LNCAP (cell line): ENCODE data around the gene NDUFS1.

Source experiments
- CTCF ChIP-seq: fragments of 450-650 bp; IDR thresholded peaks from 2 replicates; pipeline ENCODE4 v1.5.1; 2017; ENCODE audit warnings: mild to moderate bottlenecking

NDUFS1 gene

GRCh38 chr2:206164261-206164862 is 5.1 kb upstream of the NDUFS1 start:
- TF ChIP-seq CTCF = peak; percentile 72

GRCh38 chr2:206163251-206163880 is 4.1 kb upstream of the NDUFS1 start:
- no peak for TF ChIP-seq CTCF

- no peak for TF ChIP-seq CTCF
These were observed 1.5 kb upstream of the NDUFS1 start for GRCh38 chr2:206160807-206161179.

- TF ChIP-seq CTCF = no peak
These were observed 1.0 kb upstream of the NDUFS1 start for GRCh38 chr2:206160125-206160806.

DNA sequence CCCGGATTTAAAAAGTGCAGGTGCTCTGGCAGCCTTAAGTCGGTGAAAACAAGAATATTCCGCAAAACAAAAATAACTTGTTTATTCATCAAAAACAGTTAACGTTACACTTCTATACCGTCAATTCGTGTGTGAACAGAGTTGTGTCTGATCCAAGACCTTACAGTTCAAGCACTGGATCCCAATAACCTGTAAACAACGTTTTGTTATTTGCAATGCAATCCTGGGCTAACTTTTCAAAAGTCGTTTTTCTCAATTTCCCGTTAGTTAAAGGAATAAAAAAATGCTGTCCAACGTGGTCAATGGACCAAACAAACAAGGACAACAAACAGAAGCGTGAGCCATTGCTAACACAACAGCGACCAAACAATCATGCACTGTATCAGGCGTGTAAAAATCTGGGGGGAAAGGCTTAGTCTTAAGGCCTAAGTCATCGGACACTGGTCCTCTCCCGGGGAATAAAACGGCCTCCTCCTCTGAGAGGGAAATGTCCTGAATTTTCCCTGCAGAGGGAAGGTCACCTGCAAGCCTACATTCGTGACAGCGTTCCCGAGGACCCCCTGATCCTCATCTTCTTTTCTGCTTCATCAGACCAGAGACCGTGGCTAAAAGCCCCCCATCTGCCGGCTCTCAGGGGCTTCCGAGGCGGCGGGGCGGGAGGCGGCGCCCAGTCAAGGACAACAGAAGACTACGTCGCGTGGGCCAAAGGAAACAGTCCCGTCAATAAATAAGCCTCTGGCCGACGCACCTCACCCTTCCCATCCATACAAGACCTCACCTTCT is 490 bp downstream of the NDUFS1 start:
- TF ChIP-seq CTCF = no peak

- peak; percentile 44; the same call in 1 of the 2 replicates for TF ChIP-seq CTCF
These were observed 5.0 kb downstream of the NDUFS1 start for GRCh38 chr2:206154197-206154596.

GRCh38 chr2:206150631-206151030 is 8.6 kb downstream of the NDUFS1 start:
- TF ChIP-seq CTCF = no peak
